Activated naive CD8-positive, alpha-beta T cell treated with anti-CD3 and anti-CD28 coated beads, Interleukin-2, amount 50 U/mL, for 24 hours (primary cell): Measurements from ENCODE around the gene EXOSC7.
"Not testable (repeated sequence)": the region's sequence is repeated elsewhere in the genome, so short reads cannot be mapped to it uniquely, and the experiment has no call there.

ENCODE experiments used
- ATAC-seq: fragments of 150-1000 bp; cut with Tn5 transposase; one replicate; pipeline ENCODE4 v1.10.0; 2021
- DNase-seq: peaks from one replicate; pipeline ENCODE4 v3.0.0; 2021
- H3K27ac Mint-ChIP-seq: one replicate; pipeline ENCODE4 v1.8.0; 2021; ENCODE audit warnings: mild to moderate bottlenecking, mixed read lengths
- H3K27me3 Mint-ChIP-seq: one replicate; pipeline ENCODE4 v1.8.0; 2021; ENCODE audit warnings: mixed read lengths
- H3K36me3 Mint-ChIP-seq: one replicate; pipeline ENCODE4 v1.8.0; 2021; ENCODE audit warnings: low read depth, mixed read lengths
- H3K4me1 Mint-ChIP-seq: one replicate; pipeline ENCODE4 v1.8.0; 2021; ENCODE audit warnings: mixed read lengths
- H3K4me3 Mint-ChIP-seq: one replicate; pipeline ENCODE4 v1.8.0; 2021; ENCODE audit warnings: mild to moderate bottlenecking, moderate library complexity, mixed read lengths
- H3K9me3 Mint-ChIP-seq: one replicate; pipeline ENCODE4 v1.8.0; 2021; ENCODE audit warnings: mixed read lengths

The EXOSC7 gene

GRCh38 chr3:45033791-45034190 lies 57.7 kb downstream of the EXOSC7 start:
- peaks cover 33% of the 10 kb centered on the region for H3K27me3 Mint-ChIP-seq
- H3K27ac Mint-ChIP-seq: no peak overlapping the region
- no peak overlapping the region for H3K4me3 Mint-ChIP-seq
- H3K4me1 Mint-ChIP-seq: peaks cover 21% of the 10 kb centered on the region
- H3K36me3 Mint-ChIP-seq: no peaks in the 10 kb centered on the region
- no peak for ATAC-seq
- H3K9me3 Mint-ChIP-seq: no peaks in the 10 kb centered on the region
- no peak for DNase-seq

- DNase-seq (peak; percentile 38), ATAC-seq (peak; percentile 50)
- H3K36me3 Mint-ChIP-seq: no peaks in the 10 kb centered on the region
- H3K4me1 Mint-ChIP-seq: peaks cover 21% of the 10 kb centered on the region
- H3K4me3 Mint-ChIP-seq: no peak overlapping the region
- H3K27ac Mint-ChIP-seq: no peak overlapping the region
- peaks cover 36% of the 10 kb centered on the region for H3K27me3 Mint-ChIP-seq
- no peaks in the 10 kb centered on the region for H3K9me3 Mint-ChIP-seq
These were observed 58.7 kb downstream of the EXOSC7 start for GRCh38 chr3:45034612-45035252.

DNA sequence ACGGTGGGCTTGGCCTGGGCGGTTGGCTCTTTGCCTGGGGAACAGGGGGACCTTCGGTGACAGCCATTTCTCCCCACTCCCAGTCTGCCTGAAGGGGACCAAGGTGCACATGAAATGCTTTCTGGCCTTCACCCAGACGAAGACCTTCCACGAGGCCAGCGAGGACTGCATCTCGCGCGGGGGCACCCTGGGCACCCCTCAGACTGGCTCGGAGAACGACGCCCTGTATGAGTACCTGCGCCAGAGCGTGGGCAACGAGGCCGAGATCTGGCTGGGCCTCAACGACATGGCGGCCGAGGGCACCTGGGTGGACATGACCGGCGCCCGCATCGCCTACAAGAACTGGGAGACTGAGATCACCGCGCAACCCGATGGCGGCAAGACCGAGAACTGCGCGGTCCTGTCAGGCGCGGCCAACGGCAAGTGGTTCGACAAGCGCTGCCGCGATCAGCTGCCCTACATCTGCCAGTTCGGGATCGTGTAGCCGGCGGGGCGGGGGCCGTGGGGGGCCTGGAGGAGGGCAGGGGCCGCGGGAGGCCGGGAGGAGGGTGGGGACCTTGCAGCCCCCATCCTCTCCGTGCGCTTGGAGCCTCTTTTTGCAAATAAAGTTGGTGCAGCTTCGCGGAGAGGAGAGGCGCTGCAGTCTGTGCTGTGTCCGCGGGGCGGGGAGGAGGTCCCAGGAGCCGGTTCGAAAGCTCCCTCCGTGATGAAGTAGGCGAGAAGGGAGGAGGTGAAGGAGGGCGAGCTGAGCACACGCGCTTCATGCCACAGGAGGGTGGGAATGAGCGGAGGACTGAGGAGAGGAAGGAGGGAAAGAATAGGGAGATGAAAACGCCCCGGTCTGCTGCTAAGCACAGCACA lies 59.6 kb downstream of the EXOSC7 start:
- no peak overlapping the region for H3K4me3 Mint-ChIP-seq
- H3K27me3 Mint-ChIP-seq: peaks cover 36% of the 10 kb centered on the region
- DNase-seq (peak; percentile 18), ATAC-seq (no peak)
- H3K4me1 Mint-ChIP-seq: peaks cover 26% of the 10 kb centered on the region
- H3K27ac Mint-ChIP-seq: no peak overlapping the region
- H3K36me3 Mint-ChIP-seq: no peaks in the 10 kb centered on the region
- H3K9me3 Mint-ChIP-seq: no peaks in the 10 kb centered on the region

DNA sequence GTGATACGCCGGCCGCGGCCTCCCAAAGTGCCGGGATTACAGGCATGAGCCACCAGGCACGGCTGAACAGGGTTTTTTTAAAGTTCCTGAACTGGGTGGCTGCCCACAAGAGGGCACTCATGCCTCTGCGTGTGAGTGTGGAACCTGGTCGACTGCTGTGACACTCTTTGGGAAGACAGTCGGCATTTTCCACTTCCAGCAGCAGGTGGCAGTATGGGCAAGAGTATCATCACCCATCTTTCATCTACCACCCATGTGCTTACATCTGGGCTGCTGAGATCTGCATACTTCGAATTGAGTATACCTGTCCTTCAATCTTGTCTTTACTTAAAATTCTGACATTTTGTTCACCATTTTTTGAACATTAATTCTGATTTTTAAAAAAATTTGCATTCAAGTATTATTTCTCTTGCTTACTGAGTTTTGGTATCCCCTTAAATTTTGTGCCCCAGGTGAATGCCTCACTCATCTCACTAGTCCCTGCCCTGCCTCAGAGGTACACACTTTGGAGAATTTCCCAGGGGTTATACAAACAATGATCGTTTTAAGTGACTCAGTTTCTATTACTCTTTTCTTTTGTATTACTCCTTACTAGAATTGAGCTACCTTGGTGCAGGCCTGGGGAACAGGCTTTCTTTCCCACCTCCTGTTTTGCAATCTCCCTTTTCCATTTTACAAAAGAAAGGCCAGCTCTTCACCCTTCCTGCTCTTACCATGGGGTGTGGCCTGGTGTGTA lies 61.8 kb downstream of the EXOSC7 start:
- Mint-ChIP-seq H3K27me3 (peaks cover 36% of the 10 kb centered on the region), H3K4me3 (no peak overlapping the region), H3K36me3 (no peaks in the 10 kb centered on the region), H3K27ac (no peak overlapping the region), H3K4me1 (peaks cover 43% of the 10 kb centered on the region), H3K9me3 (no peaks in the 10 kb centered on the region)
- ATAC-seq (peak; percentile 86), DNase-seq (peak; percentile 88)

DNA sequence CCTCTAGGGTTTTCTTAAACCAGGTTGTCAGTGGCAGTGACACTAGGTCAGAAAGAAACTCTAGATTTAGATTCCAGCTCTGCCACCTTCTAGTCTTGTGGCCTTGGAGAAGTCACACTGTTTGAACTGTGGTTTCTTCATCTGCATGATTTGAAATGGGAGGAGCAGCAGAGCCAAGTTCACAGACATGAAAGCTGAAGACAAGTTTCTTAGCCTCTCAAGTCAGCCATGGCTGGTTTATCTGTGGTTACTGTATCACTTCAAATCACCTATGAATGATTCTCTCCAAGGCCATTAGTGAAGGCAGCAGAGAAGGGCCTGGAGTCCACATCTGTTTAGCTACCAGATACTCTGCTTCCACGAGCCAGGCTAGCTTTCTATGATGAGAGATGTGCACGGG lies 65.6 kb downstream of the EXOSC7 start:
- no peaks in the 10 kb centered on the region for H3K36me3 Mint-ChIP-seq
- no peak for DNase-seq
- H3K9me3 Mint-ChIP-seq: no peaks in the 10 kb centered on the region
- H3K4me1 Mint-ChIP-seq: peaks cover 22% of the 10 kb centered on the region
- no peak for ATAC-seq
- H3K27ac Mint-ChIP-seq: no peak overlapping the region
- peaks cover 23% of the 10 kb centered on the region for H3K27me3 Mint-ChIP-seq
- no peak overlapping the region for H3K4me3 Mint-ChIP-seq

DNA sequence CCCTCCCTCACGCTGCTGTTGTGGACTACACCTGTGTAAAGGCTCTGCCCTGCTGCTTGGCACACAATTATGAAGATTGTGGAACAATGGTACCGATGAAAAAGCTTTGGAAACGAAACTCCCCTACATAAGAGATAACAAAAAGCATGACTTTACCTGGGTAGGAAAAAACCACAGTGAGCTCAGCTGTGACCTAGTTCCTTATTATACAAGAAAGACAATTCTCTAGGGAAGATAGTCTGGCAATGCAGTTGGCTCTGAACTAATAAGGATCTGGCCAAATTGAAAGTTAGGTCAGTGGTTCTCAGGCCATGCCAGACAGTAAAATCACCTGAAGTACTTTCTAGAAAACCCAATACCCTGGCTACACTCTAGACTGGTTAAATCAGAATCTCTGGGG lies 66.1 kb downstream of the EXOSC7 start:
- no peaks in the 10 kb centered on the region for H3K9me3 Mint-ChIP-seq
- peaks cover 21% of the 10 kb centered on the region for H3K27me3 Mint-ChIP-seq
- H3K4me1 Mint-ChIP-seq: peaks cover 22% of the 10 kb centered on the region
- no peak overlapping the region for H3K27ac Mint-ChIP-seq
- DNase-seq (no peak), ATAC-seq (no peak)
- no peak overlapping the region for H3K4me3 Mint-ChIP-seq
- H3K36me3 Mint-ChIP-seq: no peaks in the 10 kb centered on the region

DNA sequence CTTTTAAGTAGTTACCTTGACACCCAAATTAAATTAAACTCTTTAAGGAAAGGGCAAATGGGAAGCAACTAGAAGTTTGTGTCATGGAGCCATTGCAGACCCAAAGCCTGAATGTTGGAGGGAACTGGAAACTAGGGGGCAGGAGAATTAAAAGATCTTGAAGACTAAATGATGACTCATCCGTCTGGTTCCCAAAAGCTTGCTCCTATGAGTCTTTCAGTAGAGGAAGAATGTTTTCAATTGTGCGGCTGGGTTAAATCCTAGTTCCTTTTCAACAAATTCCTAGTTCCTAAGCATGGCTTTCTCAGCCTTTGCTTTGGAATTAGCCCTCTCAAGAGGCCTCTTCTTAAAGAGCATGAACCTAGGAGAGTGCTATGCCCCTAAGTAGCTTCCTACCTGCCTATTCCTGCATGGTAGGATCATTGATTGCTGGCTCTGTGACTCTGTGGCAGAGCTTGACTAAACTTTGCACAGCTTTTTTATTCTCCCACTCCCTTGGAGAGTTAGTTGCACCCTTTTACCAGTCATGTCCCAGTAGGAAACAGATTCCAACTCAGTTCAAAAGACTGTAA lies 67.8 kb downstream of the EXOSC7 start:
- H3K27ac Mint-ChIP-seq: no peak overlapping the region
- no peak for ATAC-seq
- peaks cover 22% of the 10 kb centered on the region for H3K4me1 Mint-ChIP-seq
- no peak overlapping the region for H3K4me3 Mint-ChIP-seq
- no peaks in the 10 kb centered on the region for H3K9me3 Mint-ChIP-seq
- peaks cover 21% of the 10 kb centered on the region for H3K27me3 Mint-ChIP-seq
- DNase-seq: no peak
- H3K36me3 Mint-ChIP-seq: no peaks in the 10 kb centered on the region

DNA sequence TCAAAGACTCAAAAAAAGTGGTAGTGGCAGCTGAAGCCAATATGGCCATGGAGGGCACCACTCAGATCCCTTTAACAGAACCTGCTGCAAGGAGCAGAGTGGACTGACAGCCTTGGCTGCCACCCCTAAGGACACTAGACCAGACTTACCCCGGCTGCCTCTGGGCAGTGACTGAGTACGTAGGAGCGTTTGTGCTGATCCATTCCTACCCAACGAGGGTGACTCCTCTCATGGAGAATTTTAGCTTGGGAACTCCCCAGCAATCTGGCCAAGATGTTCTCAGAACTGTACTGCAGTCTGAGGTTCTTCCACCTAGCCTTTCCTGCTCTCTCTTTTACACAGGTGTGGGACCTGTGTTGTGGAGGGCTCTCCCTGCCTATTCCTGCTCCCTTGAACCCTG lies 72.2 kb downstream of the EXOSC7 start:
- Mint-ChIP-seq H3K4me3 (no peak overlapping the region), H3K27ac (no peak overlapping the region), H3K36me3 (no peaks in the 10 kb centered on the region), H3K9me3 (no peaks in the 10 kb centered on the region), H3K4me1 (no peaks in the 10 kb centered on the region), H3K27me3 (peaks cover 32% of the 10 kb centered on the region)
- ATAC-seq (no peak), DNase-seq (no peak)

GRCh38 chr3:45049807-45050206 lies 73.8 kb downstream of the EXOSC7 start:
- H3K36me3 Mint-ChIP-seq: no peaks in the 10 kb centered on the region
- DNase-seq (no peak), ATAC-seq (no peak)
- no peaks in the 10 kb centered on the region for H3K9me3 Mint-ChIP-seq
- H3K4me3 Mint-ChIP-seq: no peak overlapping the region
- no peak overlapping the region for H3K27ac Mint-ChIP-seq
- H3K27me3 Mint-ChIP-seq: peaks cover 32% of the 10 kb centered on the region
- peaks cover 7% of the 10 kb centered on the region for H3K4me1 Mint-ChIP-seq

DNA sequence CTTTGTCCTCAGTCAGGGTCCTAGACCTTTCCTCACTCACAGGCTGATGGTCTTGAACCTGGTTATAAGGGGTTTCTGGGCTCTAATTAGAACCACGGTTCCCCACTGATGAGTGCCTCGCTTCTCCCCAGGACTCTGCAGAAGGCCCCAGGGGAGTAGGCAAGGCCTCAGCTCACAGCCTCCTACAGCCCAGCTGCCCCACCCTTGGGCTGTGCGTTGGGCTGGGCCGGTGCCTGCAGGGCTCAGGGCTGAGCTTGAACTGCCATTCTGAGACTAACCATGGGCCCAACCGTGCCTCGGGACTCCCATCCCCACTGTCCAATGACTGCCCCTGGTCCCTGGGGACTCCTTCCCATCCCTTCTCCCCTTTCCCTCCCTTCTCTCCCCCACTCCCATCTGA lies 75.6 kb downstream of the EXOSC7 start:
- Mint-ChIP-seq H3K9me3 (no peaks in the 10 kb centered on the region), H3K27me3 (peaks cover 25% of the 10 kb centered on the region), H3K36me3 (no peaks in the 10 kb centered on the region), H3K4me3 (no peak overlapping the region), H3K4me1 (peaks cover 18% of the 10 kb centered on the region), H3K27ac (no peak overlapping the region)
- ATAC-seq: no peak
- DNase-seq: no peak

- H3K27ac Mint-ChIP-seq, DNase-seq, H3K4me3 Mint-ChIP-seq, ATAC-seq, H3K9me3 Mint-ChIP-seq, H3K36me3 Mint-ChIP-seq: not testable (repeated sequence)
- peaks cover 33% of the 10 kb centered on the region for H3K4me1 Mint-ChIP-seq
- peaks cover 22% of the 10 kb centered on the region for H3K27me3 Mint-ChIP-seq
These were observed 77.8 kb downstream of the EXOSC7 start for GRCh38 chr3:45053805-45054195.

DNA sequence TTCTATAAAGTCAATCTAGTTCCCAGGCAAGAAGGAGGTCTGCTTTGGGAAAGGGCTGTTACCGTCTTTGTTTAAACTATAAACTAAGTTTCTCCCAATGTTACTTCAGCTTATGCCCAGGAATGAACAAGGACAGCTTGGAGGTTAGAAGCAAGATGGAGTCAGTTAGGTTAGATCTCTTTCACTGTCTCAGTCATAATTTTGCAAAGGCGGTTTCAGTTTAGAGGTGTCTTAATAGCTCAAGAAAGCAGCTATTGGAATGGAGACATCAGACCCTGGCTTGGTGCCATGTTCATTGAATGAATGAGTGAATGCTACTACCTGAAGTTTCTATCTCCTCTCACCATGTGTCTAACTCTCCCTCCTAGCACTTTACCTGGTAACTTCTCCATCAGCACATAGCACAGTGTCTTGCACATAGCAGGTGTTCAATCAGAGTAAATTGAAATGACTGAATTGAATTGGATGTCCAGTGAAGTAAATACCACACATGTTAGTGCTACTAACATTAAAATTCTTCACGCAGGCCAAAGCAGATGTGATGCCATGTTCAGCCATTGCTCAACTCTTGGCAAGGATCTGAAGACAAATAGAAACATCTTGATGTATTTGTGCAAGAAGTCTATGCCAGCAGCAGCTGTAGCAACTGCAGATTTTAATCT lies 78.3 kb downstream of the EXOSC7 start:
- DNase-seq: no peak
- Mint-ChIP-seq H3K4me1 (peaks cover 36% of the 10 kb centered on the region), H3K27ac (no peak overlapping the region), H3K36me3 (no peaks in the 10 kb centered on the region), H3K4me3 (no peak overlapping the region), H3K27me3 (peaks cover 21% of the 10 kb centered on the region), H3K9me3 (no peaks in the 10 kb centered on the region)
- ATAC-seq: no peak

- no peak for ATAC-seq
These were observed 79.0 kb downstream of the EXOSC7 start for GRCh38 chr3:45055032-45055410.

GRCh38 chr3:45055411-45056143 lies 79.5 kb downstream of the EXOSC7 start:
- DNase-seq: no peak

More at GRCh38 chr3:45055032-45055410, 79.0 kb downstream of the EXOSC7 start:
- DNase-seq: no peak
- Mint-ChIP-seq H3K4me3 (no peak overlapping the region), H3K27me3 (peaks cover 14% of the 10 kb centered on the region), H3K36me3 (no peaks in the 10 kb centered on the region), H3K4me1 (peaks cover 36% of the 10 kb centered on the region), H3K27ac (no peak overlapping the region), H3K9me3 (no peaks in the 10 kb centered on the region)

More at GRCh38 chr3:45055411-45056143, 79.5 kb downstream of the EXOSC7 start:
- Mint-ChIP-seq H3K27ac (no peak overlapping the region), H3K27me3 (peaks cover 11% of the 10 kb centered on the region), H3K4me1 (peaks cover 36% of the 10 kb centered on the region), H3K4me3 (no peak overlapping the region), H3K36me3 (no peaks in the 10 kb centered on the region), H3K9me3 (no peaks in the 10 kb centered on the region)
- ATAC-seq: no peak
